Activated CD8-positive, alpha-beta memory T cell treated with anti-CD3 and anti-CD28 coated beads, Interleukin-2, amount 50 U/mL, for 1 hour (primary cell): ENCODE results near the gene PLCL1.

ENCODE experiments used
- DNase-seq: peaks from one replicate; pipeline ENCODE4 v3.0.0-alpha.2; 2020; ENCODE audit errors: extremely low read depth

Gene PLCL1

GRCh38 chr2:197954328-197954727 lies 149.9 kb downstream of the PLCL1 start:
- no peak for DNase-seq

GRCh38 chr2:197958592-197959150 lies 154.3 kb downstream of the PLCL1 start:
- no peak for DNase-seq

- DNase-seq, result no peak
These were observed 155.0 kb downstream of the PLCL1 start for GRCh38 chr2:197959383-197959782.

- no peak for DNase-seq
These were observed 156.4 kb downstream of the PLCL1 start for GRCh38 chr2:197960786-197961185.

- DNase-seq, result no peak
These were observed 160.3 kb downstream of the PLCL1 start for GRCh38 chr2:197964720-197965119.

- DNase-seq, result no peak
These were observed 161.4 kb downstream of the PLCL1 start for GRCh38 chr2:197965756-197966155.

GRCh38 chr2:197969391-197969893 lies 165.0 kb downstream of the PLCL1 start:
- no peak for DNase-seq

GRCh38 chr2:197972061-197972460 lies 167.7 kb downstream of the PLCL1 start:
- no peak for DNase-seq

GRCh38 chr2:197972587-197972986 lies 168.2 kb downstream of the PLCL1 start:
- no peak for DNase-seq

- no peak for DNase-seq
These were observed 169.4 kb downstream of the PLCL1 start for GRCh38 chr2:197973772-197974171.

- no peak for DNase-seq
These were observed 171.6 kb downstream of the PLCL1 start for GRCh38 chr2:197975931-197976519.

GRCh38 chr2:197978971-197979370 lies 174.6 kb downstream of the PLCL1 start:
- no peak for DNase-seq

- DNase-seq, result no peak
These were observed 178.2 kb downstream of the PLCL1 start for GRCh38 chr2:197982565-197982964.

GRCh38 chr2:197985029-197985638 lies 180.7 kb downstream of the PLCL1 start:
- no peak for DNase-seq

- no peak for DNase-seq
These were observed 182.6 kb downstream of the PLCL1 start for GRCh38 chr2:197986977-197987376.

- no peak for DNase-seq
These were observed 186.0 kb downstream of the PLCL1 start for GRCh38 chr2:197990356-197990755.

GRCh38 chr2:197992482-197993133 lies 188.2 kb downstream of the PLCL1 start:
- DNase-seq, result no peak

GRCh38 chr2:197993363-197993762 lies 189.0 kb downstream of the PLCL1 start:
- no peak for DNase-seq

- no peak for DNase-seq
These were observed 189.4 kb downstream of the PLCL1 start for GRCh38 chr2:197993830-197994229.

GRCh38 chr2:197994751-197995150 lies 190.4 kb downstream of the PLCL1 start:
- DNase-seq, result no peak

GRCh38 chr2:197996583-197996982 lies 192.2 kb downstream of the PLCL1 start:
- no peak for DNase-seq

- DNase-seq, result no peak
These were observed 192.7 kb downstream of the PLCL1 start for GRCh38 chr2:197997083-197997541.

- DNase-seq, result no peak
These were observed 194.3 kb downstream of the PLCL1 start for GRCh38 chr2:197998702-197999101.
